Osteoblast (primary cell): ENCODE measurements around the gene GOLGB1. TPM values are rescaled to one million over a fixed set of nuclear protein-coding genes. Genes with fewer than 3 reads are reported as not detected.

ENCODE experiments used
- DNase-seq: peaks from one replicate; pipeline ENCODE4 v3.0.0; 2011; ENCODE audit warnings: low spot score, mixed read lengths; ENCODE audit not compliant: insufficient read length; ENCODE audit errors: missing footprints
- H2AFZ ChIP-seq: 2 replicates; pipeline ENCODE4 v1.6.0; 2011; ENCODE audit warnings: mild to moderate bottlenecking, low read length
- H3K27ac ChIP-seq: 2 replicates; pipeline ENCODE4 v1.5.1; 2011; ENCODE audit warnings: mild to moderate bottlenecking, low read depth, low read length, moderate library complexity
- H3K27me3 ChIP-seq: 2 replicates; pipeline ENCODE4 v1.6.0; 2012; ENCODE audit warnings: mild to moderate bottlenecking, control low read depth, inconsistent platforms, low read length, moderate library complexity; ENCODE audit not compliant: insufficient read depth
- H3K36me3 ChIP-seq: 2 replicates; pipeline ENCODE4 v1.5.1; 2011; ENCODE audit warnings: mild to moderate bottlenecking, low read length, control low read depth, moderate library complexity; ENCODE audit not compliant: insufficient read depth
- H3K4me1 ChIP-seq: 2 replicates; pipeline ENCODE4 v1.5.1; 2011; ENCODE audit warnings: mild to moderate bottlenecking, low read length, control low read depth, moderate library complexity; ENCODE audit not compliant: insufficient read depth
- H3K4me2 ChIP-seq: 2 replicates; pipeline ENCODE4 v1.6.0; 2011; ENCODE audit warnings: mild to moderate bottlenecking, low read length; ENCODE audit not compliant: insufficient read depth
- H3K4me3 ChIP-seq: fragments of 200-600 bp; sonication (generic); 3 replicates; pipeline ENCODE4 v1.5.1; 2012; ENCODE audit warnings: mild to moderate bottlenecking, low read length, inconsistent platforms; ENCODE audit not compliant: insufficient read depth
- H3K79me2 ChIP-seq: 2 replicates; pipeline ENCODE4 v1.6.0; 2012; ENCODE audit warnings: mild to moderate bottlenecking, low read length, control low read depth, inconsistent platforms; ENCODE audit not compliant: insufficient read depth
- H3K9me3 ChIP-seq: 2 replicates; pipeline ENCODE4 v1.5.1; 2011; ENCODE audit warnings: low read depth, low read length, control low read depth
- H4K20me1 ChIP-seq: 2 replicates; pipeline ENCODE4 v1.6.0; 2012; ENCODE audit warnings: mild to moderate bottlenecking, low read length, control low read depth; ENCODE audit not compliant: insufficient read depth
- CTCF ChIP-seq: IDR thresholded peaks from 2 replicates; pipeline ENCODE4 v1.5.1; 2011; ENCODE audit warnings: mild to moderate bottlenecking, low read depth, low read length, moderate library complexity; ENCODE audit errors: extremely low read depth
- total RNA-seq: library from RNA; depleted of rRNA; stranded (reverse); fragments of >200 nt; gene quantifications from 2 replicates; pipeline ENCODE4 v1.2.3, GENCODE V29; 2012

The GOLGB1 gene
- total RNA-seq, 1 donor, result 70.6 TPM

- TF ChIP-seq CTCF, result no peak
- no peaks in the 10 kb centered on the region for H3K9me3 ChIP-seq
- H2AFZ ChIP-seq, result no peak overlapping the region
- no peaks in the 10 kb centered on the region for H3K36me3 ChIP-seq
- no peak overlapping the region for H3K4me3 ChIP-seq
- H3K4me1 ChIP-seq, result no peaks in the 10 kb centered on the region
- no peaks in the 10 kb centered on the region for H4K20me1 ChIP-seq
- peak; percentile 9 for DNase-seq
- H3K27me3 ChIP-seq, result peaks cover 3% of the 10 kb centered on the region
- H3K27ac ChIP-seq, result no peak overlapping the region
- H3K79me2 ChIP-seq, result no peaks in the 10 kb centered on the region
- H3K4me2 ChIP-seq, result no peak overlapping the region
These were observed 7.7 kb upstream of the GOLGB1 start for GRCh38 chr3:121757087-121757811.

- Histone ChIP-seq H3K4me1 (peaks cover 15% of the 10 kb centered on the region), H3K36me3 (no peaks in the 10 kb centered on the region), H3K79me2 (peaks cover 19% of the 10 kb centered on the region), H4K20me1 (peaks cover 10% of the 10 kb centered on the region), H3K9me3 (no peaks in the 10 kb centered on the region), H2AFZ (no peak overlapping the region), H3K27me3 (no peaks in the 10 kb centered on the region), H3K4me2 (no peak overlapping the region), H3K4me3 (no peak overlapping the region), H3K27ac (no peak overlapping the region)
- no peak for TF ChIP-seq CTCF
- DNase-seq, result no peak
These were observed 3.2 kb upstream of the GOLGB1 start for GRCh38 chr3:121752772-121753171.

- H3K27me3 ChIP-seq, result no peaks in the 10 kb centered on the region
- no peak for DNase-seq
- TF ChIP-seq CTCF, result no peak
- peaks cover 24% of the 10 kb centered on the region for H3K79me2 ChIP-seq
- H3K4me3 ChIP-seq, result no peak overlapping the region
- no peak overlapping the region for H2AFZ ChIP-seq
- H4K20me1 ChIP-seq, result peaks cover 13% of the 10 kb centered on the region
- H3K4me2 ChIP-seq, result no peak overlapping the region
- H3K9me3 ChIP-seq, result no peaks in the 10 kb centered on the region
- H3K27ac ChIP-seq, result no peak overlapping the region
- H3K4me1 ChIP-seq, result peaks cover 19% of the 10 kb centered on the region
- H3K36me3 ChIP-seq, result no peaks in the 10 kb centered on the region
These were observed 2.7 kb upstream of the GOLGB1 start for GRCh38 chr3:121752261-121752660.

GRCh38 chr3:121750087-121750415 is 510 bp upstream of the GOLGB1 start:
- Histone ChIP-seq H3K4me3 (peak overlapping the region; percentile 99), H2AFZ (peak overlapping the region; percentile 83), H3K36me3 (peaks cover 5% of the 10 kb centered on the region), H3K27me3 (no peaks in the 10 kb centered on the region), H3K27ac (peak overlapping the region; percentile 97), H4K20me1 (peaks cover 18% of the 10 kb centered on the region), H3K9me3 (no peaks in the 10 kb centered on the region), H3K4me1 (peaks cover 19% of the 10 kb centered on the region), H3K79me2 (peaks cover 41% of the 10 kb centered on the region), H3K4me2 (peak overlapping the region; percentile 85)
- no peak for DNase-seq
- TF ChIP-seq CTCF, result no peak
